WTC11 (cell line): ENCODE data around the gene PPP4R3B.

Experiments
- ATF3 ChIP-seq: sonication (generic); formaldehyde crosslinking; conservative IDR thresholded peaks from 2 replicates; pipeline ENCODE4 v1.8.1; 2022; ENCODE audit warnings: mild to moderate bottlenecking, missing genetic modification reagents
- CBFB ChIP-seq: sonication (generic); formaldehyde crosslinking; IDR thresholded peaks from 2 replicates; pipeline ENCODE4 v1.8.1; 2022; ENCODE audit warnings: mild to moderate bottlenecking, low read depth, missing genetic modification reagents
- CREM ChIP-seq: sonication (generic); formaldehyde crosslinking; IDR thresholded peaks from 2 replicates; pipeline ENCODE4 v1.8.1; 2022; ENCODE audit warnings: mild to moderate bottlenecking, missing genetic modification reagents, moderate library complexity
- CTCF ChIP-seq: fragments of 200-600 bp; IDR thresholded peaks from 2 replicates; pipeline ENCODE4 v1.8.0; 2022; ENCODE audit warnings: antibody characterized with exemption
- FOXJ3 ChIP-seq: sonication (generic); formaldehyde crosslinking; IDR thresholded peaks from 2 replicates; pipeline ENCODE4 v1.9.0; 2021; ENCODE audit warnings: missing genetic modification reagents, mild to moderate bottlenecking, borderline replicate concordance
- MAX ChIP-seq: sonication (generic); formaldehyde crosslinking; IDR thresholded peaks from 2 replicates; pipeline ENCODE4 v1.8.0; 2022; ENCODE audit warnings: mild to moderate bottlenecking, missing genetic modification reagents
- TCF7 ChIP-seq: sonication (generic); formaldehyde crosslinking; IDR thresholded peaks from 2 replicates; pipeline ENCODE4 v1.8.0; 2022; ENCODE audit warnings: mild to moderate bottlenecking, low read depth, missing genetic modification reagents, moderate library complexity
- TP53 ChIP-seq: sonication (generic); formaldehyde crosslinking; IDR thresholded peaks from 2 replicates; pipeline ENCODE4 v1.8.1; 2023; ENCODE audit warnings: mild to moderate bottlenecking, missing genetic modification reagents
- USF1 ChIP-seq: sonication (generic); formaldehyde crosslinking; IDR thresholded peaks from 2 replicates; pipeline ENCODE4 v1.8.0; 2022; ENCODE audit warnings: mild to moderate bottlenecking, missing genetic modification reagents

GRCh38 chr2:55616551-55617174, 759 bp downstream of the PPP4R3B start:
- TF ChIP-seq CTCF (no peak), TP53 (CRISPR knock-in tag) (no peak), TCF7 (CRISPR knock-in tag) (no peak), FOXJ3 (CRISPR knock-in tag) (no peak), MAX (CRISPR knock-in tag) (no peak), CBFB (CRISPR knock-in tag) (no peak), USF1 (CRISPR knock-in tag) (no peak), CREM (CRISPR knock-in tag) (no peak), ATF3 (CRISPR knock-in tag) (no peak)
